Right lobe of liver (tissue), 6 donors: ENCODE measurements around the gene ATP12A. TPM values are rescaled to one million over a fixed set of nuclear protein-coding genes. Genes with fewer than 3 reads are reported as not detected.

Experiments
- ATAC-seq, 4 donors: fragments of 200-7000 bp; cut with Tn5 transposase; one replicate each; pipeline ENCODE4 v1.9.1; 2020; ENCODE audit warnings: mild to moderate bottlenecking in 4 of 4, moderate library complexity in 4 of 4
- DNase-seq, 3 donors: peaks; one replicate each; pipeline ENCODE4 v3.0.0-alpha.2; 2020
- H3K27ac ChIP-seq, 3 donors: fragments of 200-600 bp; one replicate each; pipeline ENCODE4 v1.8.0; 2022
- H3K27me3 ChIP-seq, 2 donors: fragments of 200-600 bp; one replicate each; pipeline ENCODE4 v1.8.0; 2022
- H3K36me3 ChIP-seq, 4 donors: fragments of 200-600 bp; sonication (generic) in 1 of 4; one replicate each; pipeline versions ENCODE4 v1.5.1 to v1.8.0; 2017 to 2022; ENCODE audit warnings: control low read depth in 1 of 4
- H3K4me1 ChIP-seq, 4 donors: fragments of 200-600 bp; sonication (generic) in 1 of 4; one replicate each; pipeline versions ENCODE4 v1.5.1 to v1.8.0; 2017 to 2022; ENCODE audit warnings: control low read depth in 1 of 4
- H3K4me3 ChIP-seq, 3 donors: fragments of 200-600 bp; one replicate each; pipeline ENCODE4 v1.8.0; 2022
- H3K9me3 ChIP-seq, 4 donors: fragments of 200-600 bp; sonication (generic) in 1 of 4; one replicate each; pipeline versions ENCODE4 v1.5.1 to v1.8.0; 2017 to 2022; ENCODE audit warnings: control low read depth in 1 of 4
- CTCF ChIP-seq, 4 donors: fragments of 200-600 bp in 3 of 4; fragments of 450-650 bp in 1 of 4; IDR thresholded peaks; one replicate each; pipeline versions ENCODE4 v1.5.1 to v1.8.0; 2016 to 2022; ENCODE audit warnings: antibody characterized with exemption in 4 of 4, mild to moderate bottlenecking in 2 of 4
- POLR2A ChIP-seq: fragments of 450-650 bp; IDR thresholded peaks from one replicate; pipeline ENCODE4 v1.6.1; 2017; ENCODE audit warnings: antibody characterized with exemption, mild to moderate bottlenecking
- WGBS: methylation state at CpG from one replicate; pipeline ENCODE4 v1.1.6; 2018; ENCODE audit warnings: low coverage, low lambda C conversion rate; ENCODE audit not compliant: insufficient coverage; ENCODE audit errors: missing lambda C conversion rate; 5-methylcytosine and 5-hydroxymethylcytosine counted together
- intact Hi-C, 2 donors: fragments of 100-400 bp; cut with DNase I; formaldehyde crosslinking; loops; one replicate each; pipeline versions ENCODE4 v1.11.2 to v1.14.1; 2022
- total RNA-seq, 6 experiments: library from RNA; depleted of rRNA in 2 of 6; stranded (reverse); fragments of >200 nt in 2 of 6; fragmentation: NEBNext Ultra II Directional in 3 of 6; extraction: Animal tissue kit (Norgen Biotek cat#: 25700) in 3 of 6; gene quantifications; one replicate each; pipeline versions ENCODE4 v1.1.0 to v1.2.4, GENCODE V29; 2016 to 2023
- donor health status: DM: no; HTN: yes; CAD: no.
- donor health status: DM: no; HTN: no; CAD: no.
- donor health status: DM: no; HTN: no; CAD: no.
- donor health status: DM: no; HTN: yes; CAD: no.
- donor health status: DM: no; HTN: yes; CAD: no.

Gene ATP12A
- total RNA-seq, 6 experiments from 2014 or later = not detected

GRCh38 chr13:24651718-24652345 is 28.4 kb upstream of the ATP12A start:
- WGBS = 79% methylated on average over 5 of the region's 7 CpGs
- DNase-seq (no peak), ATAC-seq (no peak)
- H3K9me3 ChIP-seq = no peaks in the 10 kb centered on the region
- TF ChIP-seq CTCF (IDR thresholded peaks at IDR 0.05) = no peak
- TF ChIP-seq POLR2A = no peak
- no peak overlapping the region for H3K27ac ChIP-seq
- H3K4me3 ChIP-seq = no peak overlapping the region
- no peaks in the 10 kb centered on the region for H3K4me1 ChIP-seq
- intact Hi-C loops = no loop called here
- H3K27me3 ChIP-seq = no peaks in the 10 kb centered on the region
- no peaks in the 10 kb centered on the region for H3K36me3 ChIP-seq

GRCh38 chr13:24652359-24652758 is 27.8 kb upstream of the ATP12A start:
- WGBS = 67% methylated on average over 1 of the region's 3 CpGs
- TF ChIP-seq CTCF (IDR thresholded peaks at IDR 0.05) (no peak), POLR2A (no peak)

GRCh38 chr13:24654741-24655140 is 25.5 kb upstream of the ATP12A start:
- no peaks in the 10 kb centered on the region for H3K36me3 ChIP-seq
- intact Hi-C loops = no loop called here
- 65% methylated on average over 7 of the region's 7 CpGs for WGBS
- ATAC-seq (no peak), DNase-seq (no peak)
- no peaks in the 10 kb centered on the region for H3K9me3 ChIP-seq
- H3K4me1 ChIP-seq = no peaks in the 10 kb centered on the region
- no peak overlapping the region for H3K4me3 ChIP-seq
- H3K27ac ChIP-seq = no peak overlapping the region
- TF ChIP-seq POLR2A (no peak), CTCF (IDR thresholded peaks at IDR 0.05) (no peak)
- no peaks in the 10 kb centered on the region for H3K27me3 ChIP-seq

More at GRCh38 chr13:24652359-24652758, 27.8 kb upstream of the ATP12A start:
- no peak for ATAC-seq
- intact Hi-C loops = no loop called here
- Histone ChIP-seq H3K27me3 (no peaks in the 10 kb centered on the region), H3K4me1 (no peaks in the 10 kb centered on the region), H3K27ac (no peak overlapping the region), H3K4me3 (no peak overlapping the region), H3K9me3 (no peaks in the 10 kb centered on the region), H3K36me3 (no peaks in the 10 kb centered on the region)
- no peak for DNase-seq

GRCh38 chr13:24659239-24659638 is 21.0 kb upstream of the ATP12A start:
- no peak overlapping the region for H3K4me3 ChIP-seq
- ATAC-seq (no peak), DNase-seq (no peak)
- no peaks in the 10 kb centered on the region for H3K27me3 ChIP-seq
- H3K9me3 ChIP-seq = no peaks in the 10 kb centered on the region
- WGBS = 22% methylated on average over 3 of the region's 3 CpGs
- H3K4me1 ChIP-seq = no peaks in the 10 kb centered on the region
- H3K36me3 ChIP-seq = no peaks in the 10 kb centered on the region
- no peak overlapping the region for H3K27ac ChIP-seq
- intact Hi-C loops = no loop called here
- TF ChIP-seq POLR2A (no peak), CTCF (IDR thresholded peaks at IDR 0.05) (no peak)
